Mesothelial cell of epicardium (in vitro differentiated cells): ENCODE measurements around the gene DUSP18. TPM values are rescaled to one million over a fixed set of nuclear protein-coding genes. Genes with fewer than 3 reads are reported as not detected.
"Not testable (repeated sequence)": the region's sequence is repeated elsewhere in the genome, so short reads cannot be mapped to it uniquely, and the experiment has no call there.

Source experiments
- DNase-seq, 2 experiments: peaks; one replicate each; pipeline ENCODE4 v3.0.0; 2021; ENCODE audit warnings: low spot score in 2 of 2; ENCODE audit not compliant: unreplicated experiment in 2 of 2
- H3K27ac Mint-ChIP-seq: 2 replicates; pipeline ENCODE4 v1.8.0; 2021; ENCODE audit warnings: mixed read lengths
- H3K27me3 Mint-ChIP-seq: 2 replicates; pipeline ENCODE4 v1.8.0; 2021; ENCODE audit warnings: low read depth, mixed read lengths
- H3K36me3 Mint-ChIP-seq: 2 replicates; pipeline ENCODE4 v1.8.0; 2021; ENCODE audit warnings: mixed read lengths
- H3K4me1 Mint-ChIP-seq: 2 replicates; pipeline ENCODE4 v1.8.0; 2021; ENCODE audit warnings: mixed read lengths
- H3K4me3 Mint-ChIP-seq: 2 replicates; pipeline ENCODE4 v1.8.0; 2021; ENCODE audit warnings: mild to moderate bottlenecking, moderate library complexity, mixed read lengths
- H3K9me3 Mint-ChIP-seq: 2 replicates; pipeline ENCODE4 v1.8.0; 2021; ENCODE audit warnings: mixed read lengths
- total RNA-seq: library from RNA; stranded (reverse); gene quantifications from 3 replicates; pipeline ENCODE4 v1.2.1, GENCODE V29; 2021
- TF ChIP-seq, protein P1 (sequence below): fragments of 200-600 bp; sonication (generic); IDR thresholded peaks from one replicate; pipeline ENCODE4 v1.5.0; 2021; ENCODE audit warnings: antibody characterized with exemption; ENCODE audit not compliant: unreplicated experiment

DUSP18 gene
- total RNA-seq, 1 donor from 2014 or later, result 6.2 TPM

GRCh38 chr22:30685178-30685577 is 17.5 kb upstream of the DUSP18 start:
- TF ChIP-seq, protein P1, sequence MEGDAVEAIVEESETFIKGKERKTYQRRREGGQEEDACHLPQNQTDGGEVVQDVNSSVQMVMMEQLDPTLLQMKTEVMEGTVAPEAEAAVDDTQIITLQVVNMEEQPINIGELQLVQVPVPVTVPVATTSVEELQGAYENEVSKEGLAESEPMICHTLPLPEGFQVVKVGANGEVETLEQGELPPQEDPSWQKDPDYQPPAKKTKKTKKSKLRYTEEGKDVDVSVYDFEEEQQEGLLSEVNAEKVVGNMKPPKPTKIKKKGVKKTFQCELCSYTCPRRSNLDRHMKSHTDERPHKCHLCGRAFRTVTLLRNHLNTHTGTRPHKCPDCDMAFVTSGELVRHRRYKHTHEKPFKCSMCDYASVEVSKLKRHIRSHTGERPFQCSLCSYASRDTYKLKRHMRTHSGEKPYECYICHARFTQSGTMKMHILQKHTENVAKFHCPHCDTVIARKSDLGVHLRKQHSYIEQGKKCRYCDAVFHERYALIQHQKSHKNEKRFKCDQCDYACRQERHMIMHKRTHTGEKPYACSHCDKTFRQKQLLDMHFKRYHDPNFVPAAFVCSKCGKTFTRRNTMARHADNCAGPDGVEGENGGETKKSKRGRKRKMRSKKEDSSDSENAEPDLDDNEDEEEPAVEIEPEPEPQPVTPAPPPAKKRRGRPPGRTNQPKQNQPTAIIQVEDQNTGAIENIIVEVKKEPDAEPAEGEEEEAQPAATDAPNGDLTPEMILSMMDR, result no peak
- no peak overlapping the region for H3K27ac Mint-ChIP-seq
- no peaks in the 10 kb centered on the region for H3K9me3 Mint-ChIP-seq

GRCh38 chr22:30681831-30682230 is 14.2 kb upstream of the DUSP18 start:
- Mint-ChIP-seq H3K36me3 (no peaks in the 10 kb centered on the region), H3K9me3 (no peaks in the 10 kb centered on the region), H3K27ac (no peak overlapping the region), H3K27me3 (peaks cover 28% of the 10 kb centered on the region), H3K4me3 (no peak overlapping the region), H3K4me1 (peaks cover 5% of the 10 kb centered on the region)
- TF ChIP-seq, protein P1, result no peak
- no peak for DNase-seq

More at GRCh38 chr22:30685178-30685577, 17.5 kb upstream of the DUSP18 start:
- DNase-seq, result no peak
- Mint-ChIP-seq H3K4me1 (peaks cover 5% of the 10 kb centered on the region), H3K36me3 (no peaks in the 10 kb centered on the region), H3K4me3 (no peak overlapping the region), H3K27me3 (peaks cover 5% of the 10 kb centered on the region)

DNA sequence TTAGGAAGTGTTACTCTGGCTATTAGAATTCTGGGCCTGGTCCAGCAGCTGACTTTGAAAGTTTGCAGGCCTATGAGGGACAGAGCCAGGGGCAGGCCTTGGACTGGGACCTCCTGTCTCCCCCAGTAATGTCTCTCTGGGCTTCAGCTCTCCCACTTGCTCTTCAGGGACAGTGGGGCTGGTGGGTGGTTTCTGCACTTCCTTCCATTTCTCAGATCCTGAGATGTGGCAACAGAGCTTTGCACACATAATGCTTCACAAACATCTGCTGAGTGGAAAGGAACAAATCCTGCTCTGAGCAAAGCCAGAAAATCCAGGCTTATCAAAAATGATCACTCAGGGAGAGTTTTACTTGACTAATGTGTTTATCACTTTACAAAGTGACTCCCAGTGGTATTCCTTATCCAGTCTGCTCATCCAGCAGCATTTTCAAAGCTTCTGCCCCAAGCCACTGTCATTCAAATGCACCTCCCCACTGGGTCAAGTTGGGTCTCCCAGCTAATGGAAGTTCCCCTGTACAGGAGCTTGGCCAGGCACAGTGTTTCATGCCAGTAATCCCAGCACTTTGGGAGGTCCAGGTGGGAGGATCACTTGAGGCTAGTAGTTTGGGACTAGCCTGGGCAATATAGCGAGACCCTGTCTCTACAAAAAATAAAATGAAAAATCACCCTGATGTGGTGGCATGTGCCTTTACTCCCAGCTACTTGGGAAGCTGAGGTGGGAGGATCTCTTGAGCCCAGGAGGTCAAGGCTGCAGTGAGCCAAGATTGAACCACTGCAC is 13.5 kb upstream of the DUSP18 start:
- Mint-ChIP-seq H3K4me1 (peaks cover 7% of the 10 kb centered on the region), H3K36me3 (no peaks in the 10 kb centered on the region), H3K27ac (no peak overlapping the region), H3K9me3 (no peaks in the 10 kb centered on the region), H3K27me3 (peaks cover 33% of the 10 kb centered on the region), H3K4me3 (no peak overlapping the region)
- no peak for DNase-seq
- TF ChIP-seq, protein P1, result no peak

DNA sequence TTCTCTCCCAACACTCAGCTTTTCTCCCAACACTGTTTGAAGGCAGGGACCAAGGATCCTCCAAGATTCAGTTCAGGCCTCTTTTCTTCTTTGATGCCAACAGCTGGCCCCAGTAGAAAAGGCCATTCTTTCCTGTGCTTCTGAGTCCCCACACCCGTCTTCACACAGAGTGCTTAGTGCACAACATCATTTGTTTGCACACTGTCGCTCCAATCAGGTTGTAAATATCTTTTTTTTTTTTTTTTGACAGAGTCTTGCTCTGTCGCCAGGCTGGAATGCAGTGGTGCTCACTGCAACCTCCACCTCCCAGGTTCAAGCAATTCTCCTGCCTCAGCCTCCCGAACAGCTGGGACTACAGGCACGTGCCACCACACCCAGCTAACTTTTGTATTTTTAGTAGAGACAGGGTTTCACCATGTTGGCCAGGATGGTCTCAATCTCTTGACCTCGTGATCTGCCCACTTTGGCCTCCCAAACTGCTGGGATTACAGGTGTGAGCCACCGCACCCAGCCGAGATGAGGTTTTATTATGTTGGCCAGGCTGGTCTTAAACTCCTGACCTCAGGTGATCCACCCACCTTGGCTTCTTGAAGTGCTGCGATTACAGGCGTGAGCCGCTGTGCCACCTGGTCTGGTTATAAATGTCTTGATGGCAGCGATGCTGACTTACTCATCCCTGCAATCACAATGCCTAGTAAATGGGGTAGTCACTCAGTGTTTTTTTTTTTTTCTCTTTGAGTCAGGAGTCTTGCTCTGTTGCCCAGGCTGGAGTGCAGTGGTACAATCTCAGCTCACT is 12.4 kb upstream of the DUSP18 start:
- H3K4me1 Mint-ChIP-seq, H3K27ac Mint-ChIP-seq, DNase-seq, H3K4me3 Mint-ChIP-seq, H3K9me3 Mint-ChIP-seq, H3K36me3 Mint-ChIP-seq: not testable (repeated sequence)
- H3K27me3 Mint-ChIP-seq, result peaks cover 38% of the 10 kb centered on the region

- not testable (repeated sequence) for H3K36me3 Mint-ChIP-seq, H3K4me1 Mint-ChIP-seq, H3K27ac Mint-ChIP-seq, H3K9me3 Mint-ChIP-seq, H3K4me3 Mint-ChIP-seq, DNase-seq
- peaks cover 42% of the 10 kb centered on the region for H3K27me3 Mint-ChIP-seq
Observed at GRCh38 chr22:30676565-30676964, 8.9 kb upstream of the DUSP18 start.

- no peaks in the 10 kb centered on the region for H3K9me3 Mint-ChIP-seq
- H3K36me3 Mint-ChIP-seq, result no peaks in the 10 kb centered on the region
- no peak for DNase-seq
- H3K27me3 Mint-ChIP-seq, result peaks cover 54% of the 10 kb centered on the region
- peaks cover 2% of the 10 kb centered on the region for H3K4me1 Mint-ChIP-seq
- TF ChIP-seq, protein P1, result no peak
- H3K27ac Mint-ChIP-seq, result no peak overlapping the region
- no peak overlapping the region for H3K4me3 Mint-ChIP-seq
Observed at GRCh38 chr22:30675436-30675835, 7.8 kb upstream of the DUSP18 start.
